H1 (cell line): Measurements from ENCODE around the gene KRTAP10-4. TPM values are rescaled to one million over a fixed set of nuclear protein-coding genes. Genes with fewer than 3 reads are reported as not detected.

Experiments
- CTCF ChIA-PET: fragments of 300-600 bp; sonication (Branson Sonifier 250); formaldehyde crosslinking; loops from one replicate; lab custom pipeline; 2021; ENCODE audit not compliant: partially characterized antibody; lab: Charles Lee
- POLR2A ChIA-PET: fragments of 300-600 bp; sonication (Branson Sonifier 250); formaldehyde crosslinking; loops from one replicate; lab custom pipeline; 2021; ENCODE audit warnings: inconsistent platforms; ENCODE audit not compliant: partially characterized antibody; lab: Charles Lee
- DNase-seq, 2 experiments: peaks; one replicate each; pipeline versions ENCODE4 v3.0.0 to v3.0.0-alpha.2; 2010 to 2022; ENCODE audit warnings: low spot score in 2 of 2, low read depth in 1 of 2, mixed read lengths in 1 of 2
- FAIRE-seq: peaks from 2 replicates; lab custom pipeline; 2011; peaks lifted over from hg19 to GRCh38; lab: Jason Lieb, UNC
- H2AFZ ChIP-seq: 2 replicates; pipeline ENCODE4 v1.8.1; 2012; ENCODE audit warnings: low read length, inconsistent platforms
- H2AK5ac ChIP-seq: 2 replicates; pipeline ENCODE4 v1.6.1; 2013; ENCODE audit warnings: low read depth, low read length
- H2BK120ac ChIP-seq: replicated peaks from 2 replicates; pipeline ENCODE3; 2013; ENCODE audit warnings: low read depth, low read length, inconsistent platforms
- H2BK12ac ChIP-seq: 2 replicates; pipeline ENCODE4 v1.6.1; 2013; ENCODE audit warnings: low read depth, low read length
- H2BK15ac ChIP-seq: 2 replicates; pipeline ENCODE4 v1.6.1; 2013; ENCODE audit warnings: low read length
- H2BK20ac ChIP-seq: 2 replicates; pipeline ENCODE4 v1.6.1; 2013; ENCODE audit warnings: low read length
- H2BK5ac ChIP-seq: 2 replicates; pipeline ENCODE4 v1.6.1; 2013; ENCODE audit warnings: low read depth, low read length
- H3K14ac ChIP-seq: 2 replicates; pipeline ENCODE4 v1.6.1; 2013; ENCODE audit warnings: inconsistent platforms; ENCODE audit not compliant: insufficient read length
- H3K18ac ChIP-seq: 2 replicates; pipeline ENCODE4 v1.6.1; 2013; ENCODE audit warnings: low read length; ENCODE audit errors: extremely low read depth
- H3K23ac ChIP-seq: 2 replicates; pipeline ENCODE4 v1.6.1; 2013; ENCODE audit warnings: inconsistent platforms; ENCODE audit not compliant: insufficient read length
- H3K23me2 ChIP-seq: 2 replicates; pipeline ENCODE4 v1.6.1; 2013; ENCODE audit warnings: low read depth, low read length
- H3K27ac ChIP-seq: 2 replicates; pipeline ENCODE4 v1.6.1; 2011; ENCODE audit warnings: low read depth, low read length, inconsistent platforms
- H3K27me3 ChIP-seq, 4 experiments: replicated peaks in 1 of 4; 1 replicate in 1 of 4; 2 replicates in 3 of 4; pipeline versions ENCODE4 v1.6.1 to v1.8.1; 2011 to 2013; ENCODE audit warnings: low read length in 3 of 4, mild to moderate bottlenecking in 3 of 4, inconsistent platforms in 2 of 4, mixed read lengths in 2 of 4, moderate library complexity in 1 of 4; ENCODE audit not compliant: control insufficient read depth in 3 of 4, insufficient read depth in 3 of 4; ENCODE audit errors: extremely low read depth in 1 of 4
- H3K36me3 ChIP-seq, 4 experiments: 2 replicates each; pipeline versions ENCODE4 v1.6.1 to v1.8.1; 2011 to 2013; ENCODE audit warnings: mild to moderate bottlenecking in 4 of 4, low read length in 3 of 4, moderate library complexity in 2 of 4, control low read depth in 1 of 4, inconsistent platforms in 1 of 4; ENCODE audit not compliant: insufficient read depth in 4 of 4, control insufficient read depth in 2 of 4
- H3K4ac ChIP-seq: replicated peaks from 2 replicates; pipeline ENCODE3; 2013; ENCODE audit warnings: low read length, low read depth, mixed read lengths, inconsistent platforms; ENCODE audit not compliant: insufficient read length
- H3K4me1 ChIP-seq, 4 experiments: replicated peaks in 1 of 4; 1 replicate in 1 of 4; 2 replicates in 3 of 4; pipeline versions ENCODE4 v1.6.1 to v1.8.1; 2011 to 2013; ENCODE audit warnings: low read length in 3 of 4, inconsistent platforms in 2 of 4, mixed read lengths in 1 of 4; ENCODE audit not compliant: insufficient read depth in 4 of 4, control insufficient read depth in 3 of 4
- H3K4me2 ChIP-seq, 2 experiments: 2 replicates each; pipeline versions ENCODE4 v1.6.1 to v1.8.1; 2011 to 2013; ENCODE audit warnings: low read depth in 2 of 2, low read length in 2 of 2, control low read depth in 1 of 2, inconsistent platforms in 1 of 2, mild to moderate bottlenecking in 1 of 2; ENCODE audit not compliant: insufficient read depth in 1 of 2
- H3K4me3 ChIP-seq, 4 experiments: fragments of 200-600, 300-600 bp in 1 of 4; sonication (generic), shearing (Covaris generic), sonication (Bioruptor Twin) in 1 of 4; 2 replicates each; pipeline versions ENCODE4 v1.5.1 to v1.8.1; 2011 to 2016; ENCODE audit warnings: low read length in 4 of 4, low read depth in 3 of 4, control low read depth in 2 of 4, inconsistent platforms in 2 of 4, mild to moderate bottlenecking in 2 of 4, mixed read lengths in 1 of 4, moderate library complexity in 1 of 4; ENCODE audit not compliant: insufficient read depth in 2 of 4; ENCODE audit errors: extremely low read depth in 1 of 4
- H3K56ac ChIP-seq: replicated peaks from 2 replicates; pipeline ENCODE3; 2013; ENCODE audit warnings: low read depth, mild to moderate bottlenecking, mixed read lengths, low read length, inconsistent platforms; ENCODE audit not compliant: insufficient read length
- H3K79me1 ChIP-seq: 2 replicates; pipeline ENCODE4 v1.6.1; 2013; ENCODE audit warnings: low read depth, low read length, control low read depth
- H3K79me2 ChIP-seq, 2 experiments: 2 replicates each; pipeline versions ENCODE4 v1.6.1 to v1.8.1; 2012 to 2013; ENCODE audit warnings: low read length in 2 of 2, mild to moderate bottlenecking in 2 of 2, inconsistent platforms in 1 of 2; ENCODE audit not compliant: insufficient read depth in 2 of 2, control insufficient read depth in 1 of 2
- H3K9ac ChIP-seq, 4 experiments: replicated peaks in 1 of 4; 1 replicate in 1 of 4; 2 replicates in 3 of 4; pipeline versions ENCODE4 v1.6.1 to v1.8.1; 2011 to 2013; ENCODE audit warnings: low read depth in 3 of 4, low read length in 3 of 4, control low read depth in 2 of 4, mild to moderate bottlenecking in 2 of 4, moderate library complexity in 2 of 4, inconsistent platforms in 1 of 4; ENCODE audit errors: extremely low read depth in 1 of 4
- H3K9me3 ChIP-seq, 2 experiments: 2 replicates each; pipeline versions ENCODE4 v1.6.1 to v1.8.1; 2012 to 2013; ENCODE audit warnings: mild to moderate bottlenecking in 2 of 2, moderate library complexity in 2 of 2, control low read depth in 1 of 2, inconsistent platforms in 1 of 2, low read depth in 1 of 2, low read length in 1 of 2, mixed read lengths in 1 of 2; ENCODE audit not compliant: insufficient read depth in 2 of 2
- H4K20me1 ChIP-seq, 2 experiments: replicated peaks in 1 of 2; 2 replicates each; pipeline versions ENCODE3 to v1.8.1; 2011 to 2013; ENCODE audit warnings: inconsistent platforms in 2 of 2, low read length in 2 of 2, mild to moderate bottlenecking in 1 of 2; ENCODE audit not compliant: insufficient read depth in 2 of 2, control insufficient read depth in 1 of 2
- H4K5ac ChIP-seq: 2 replicates; pipeline ENCODE4 v1.6.1; 2013; ENCODE audit warnings: low read length, low read depth, mixed read lengths, inconsistent platforms; ENCODE audit not compliant: insufficient read length
- H4K8ac ChIP-seq: 2 replicates; pipeline ENCODE4 v1.8.0; 2013; ENCODE audit warnings: mild to moderate bottlenecking, moderate library complexity, low read length, inconsistent platforms; ENCODE audit not compliant: insufficient read depth; ENCODE audit errors: extremely low read depth
- H4K91ac ChIP-seq: replicated peaks from 2 replicates; pipeline ENCODE3; 2013; ENCODE audit warnings: low read length, mixed read lengths, inconsistent platforms; ENCODE audit not compliant: insufficient read length
- ASH2L ChIP-seq: fragments of 200-600, 300-600 bp; sonication (generic); IDR thresholded peaks from one replicate; pipeline ENCODE4 v1.7.1; 2017; ENCODE audit warnings: low read length
- CBX5 ChIP-seq: fragments of 300-800, 300-1000 bp; sonication (generic); IDR thresholded peaks from 2 replicates; pipeline ENCODE4 v1.7.1; 2016; ENCODE audit warnings: antibody characterized with exemption, low read length, low read depth
- CBX8 ChIP-seq: fragments of 300-800, 300-1000 bp; sonication (generic); IDR thresholded peaks from 2 replicates; pipeline ENCODE4 v1.7.1; 2016; ENCODE audit warnings: low read depth, low read length, borderline replicate concordance
- CHD2 ChIP-seq: IDR thresholded peaks from 2 replicates; pipeline ENCODE4 v1.6.1; 2012; ENCODE audit warnings: low read length, improper control_type of control experiment
- CREB1 ChIP-seq: IDR thresholded peaks from 2 replicates; pipeline ENCODE4 v1.6.1; 2012; ENCODE audit warnings: inconsistent platforms
- EP300 ChIP-seq, 2 experiments: IDR thresholded peaks; 1 replicate in 1 of 2; 2 replicates in 1 of 2; pipeline ENCODE4 v1.6.1; 2011 to 2012; ENCODE audit warnings: low read depth in 2 of 2, low read length in 2 of 2, mild to moderate bottlenecking in 2 of 2, borderline replicate concordance in 1 of 2, inconsistent platforms in 1 of 2, moderate library complexity in 1 of 2
- EZH2 ChIP-seq: fragments of 200-600 bp; sonication (generic); IDR thresholded peaks from 2 replicates; pipeline ENCODE4 v1.7.1; 2012; ENCODE audit warnings: low read depth, mild to moderate bottlenecking, moderate library complexity, low read length, inconsistent platforms; ENCODE audit not compliant: severe bottlenecking
- FOSL1 ChIP-seq: IDR thresholded peaks from 2 replicates; pipeline ENCODE4 v1.6.1; 2011; ENCODE audit warnings: mild to moderate bottlenecking, low read depth, low read length, moderate library complexity; ENCODE audit not compliant: insufficient read depth
- HDAC6 ChIP-seq: IDR thresholded peaks from one replicate; pipeline ENCODE4 v1.7.1; 2012; ENCODE audit warnings: low read depth, mild to moderate bottlenecking, inconsistent platforms, low read length, moderate library complexity
- JUN ChIP-seq: IDR thresholded peaks from 2 replicates; pipeline ENCODE4 v1.6.1; 2011; ENCODE audit warnings: low read depth, mild to moderate bottlenecking, improper control_type of control experiment, low read length
- KDM4A ChIP-seq: IDR thresholded peaks from one replicate; pipeline ENCODE4 v1.7.1; 2012; ENCODE audit warnings: low read depth, mild to moderate bottlenecking, moderate library complexity, low read length, inconsistent platforms; ENCODE audit not compliant: severe bottlenecking
- POLR2A ChIP-seq, 2 experiments: IDR thresholded peaks; 1 replicate in 1 of 2; 2 replicates in 1 of 2; pipeline ENCODE4 v1.6.1; 2011; ENCODE audit warnings: low read depth in 2 of 2, low read length in 2 of 2, mild to moderate bottlenecking in 2 of 2; ENCODE audit errors: control extremely low read depth in 1 of 2
- POU5F1 ChIP-seq: IDR thresholded peaks from 2 replicates; pipeline ENCODE4 v1.6.1; 2011; ENCODE audit warnings: low read depth, mild to moderate bottlenecking, low read length, moderate library complexity
- RBBP5 ChIP-seq: IDR thresholded peaks from 2 replicates; pipeline ENCODE4 v1.7.1; 2012; ENCODE audit warnings: low read depth, mild to moderate bottlenecking, inconsistent platforms, low read length, moderate library complexity, borderline replicate concordance
- TAF1 ChIP-seq: IDR thresholded peaks from 2 replicates; pipeline ENCODE4 v1.6.1; 2011; ENCODE audit warnings: mild to moderate bottlenecking, low read depth, low read length
- WGBS, 2 experiments: shearing (Covaris generic) in 1 of 2; methylation state at CpG; one replicate each; pipeline versions ENCODE4 v1.1.6 to v1.1.7; 2013 to 2015; ENCODE audit warnings: low lambda C conversion rate in 2 of 2, mixed read lengths in 2 of 2, inconsistent platforms in 1 of 2, low coverage in 1 of 2, missing lambda C conversion rate in 1 of 2; ENCODE audit not compliant: insufficient replicate concordance in 2 of 2, insufficient coverage in 1 of 2, insufficient read length in 1 of 2; ENCODE audit errors: extremely low coverage in 1 of 2, missing lambda C conversion rate in 1 of 2; 5-methylcytosine and 5-hydroxymethylcytosine counted together
- polyA plus RNA-seq, 7 experiments: library from polyadenylated mRNA; depleted of rRNA in 3 of 7; stranded (reverse) in 5 of 7; unstranded in 2 of 7; fragments of >200 nt in 5 of 7; fragments of 200-250 nt in 2 of 7; gene quantifications; 1 replicate in 5 of 7; 2 replicates in 1 of 7; 4 replicates in 1 of 7; pipeline versions ENCODE4 v1.2.1 to v1.2.3, GENCODE V29; 2011 to 2013; ENCODE audit warnings: missing spikeins in 2 of 7, mixed read lengths in 2 of 7
- total RNA-seq: library from RNA; stranded (reverse); fragmentation: NEBNext Ultra II Directional; extraction: Animal tissue kit (Norgen Biotek cat#: 25700); gene quantifications from 2 replicates; pipeline ENCODE4 v1.2.1, GENCODE V29; 2021

Gene KRTAP10-4
- total and polyA plus RNA-seq, 2 of the 8 experiments (the other 6 are each of a cell fraction or from before 2014, with no cell fraction given), result not detected

DNA sequence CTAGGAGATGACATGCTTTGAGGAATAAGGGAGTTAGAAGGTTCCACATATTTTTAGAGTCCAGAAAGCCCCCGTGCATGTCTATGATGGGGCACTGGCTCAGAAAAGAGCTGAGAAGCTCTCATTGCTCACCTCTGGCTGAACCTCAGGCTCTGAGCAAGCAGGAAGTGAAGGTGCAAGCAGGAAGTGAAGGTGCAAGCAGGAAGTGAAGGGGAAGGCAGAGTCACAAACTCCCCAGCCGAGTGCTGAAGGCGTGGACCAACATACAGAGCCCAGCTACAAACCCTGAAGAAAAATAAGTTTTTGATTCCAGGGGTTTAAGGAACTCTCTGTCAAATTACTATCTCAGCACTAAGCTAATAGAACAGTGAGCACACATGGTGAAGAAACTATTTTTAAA, 45.4 kb downstream of the KRTAP10-4 start:
- H2AFZ ChIP-seq, result no peak overlapping the region
- no peaks in the 10 kb centered on the region; the same call in 1 of the 2 replicates for H3K79me1 ChIP-seq
- no peak overlapping the region for H3K56ac ChIP-seq
- POLR2A ChIA-PET, result no interaction called here
- no peak overlapping the region for H4K8ac ChIP-seq
- FAIRE-seq (no peak), DNase-seq (no peak)
- no peaks in the 10 kb centered on the region for H3K27me3 ChIP-seq
- peaks cover 0 to 1% of the 10 kb centered on the region in 2 experiments for H4K20me1 ChIP-seq
- H2AK5ac ChIP-seq, result no peak overlapping the region
- H3K14ac ChIP-seq, result no peak overlapping the region
- peaks cover 10 to 11% of the 10 kb centered on the region in 2 experiments for H3K9me3 ChIP-seq
- H3K4me3 ChIP-seq, result no peak overlapping the region
- H3K4me1 ChIP-seq, result peaks cover 0 to 5% (median 2%) of the 10 kb centered on the region in 4 experiments; a peak in 4 of 7 replicates
- H4K91ac ChIP-seq, result no peak overlapping the region
- no peak overlapping the region for H2BK12ac ChIP-seq
- H3K79me2 ChIP-seq, result no peaks in the 10 kb centered on the region
- no peak overlapping the region for H3K18ac ChIP-seq
- CTCF ChIA-PET, result interaction anchor here (0.6 to 4.0 kb wide), 25 partner anchors 8 to 182 kb away, joined by 3 to 16 read pairs (median 4); partner anchors contain the start of genes KRTAP10-11, KRTAP10-7, KRTAP10-9 and KRTAP12-2
- no peak overlapping the region for H2BK20ac ChIP-seq
- no peak overlapping the region; a peak in 1 of 7 replicates for H3K9ac ChIP-seq
- H3K23me2 ChIP-seq, result no peaks in the 10 kb centered on the region
- H3K27ac ChIP-seq, result no peak overlapping the region
- H2BK15ac ChIP-seq, result no peak overlapping the region
- peak overlapping the region; percentile 50 for H3K4ac ChIP-seq
- no peak overlapping the region for H3K4me2 ChIP-seq
- no peak overlapping the region for H2BK120ac ChIP-seq
- H2BK5ac ChIP-seq, result no peak overlapping the region
- WGBS, 2 experiments, result 93% methylated on average over 3 of the region's 3 CpGs; no CpG with 5 or more reads in 1 of the 2 experiments
- no peak overlapping the region for H4K5ac ChIP-seq
- H3K23ac ChIP-seq, result no peak overlapping the region
- H3K36me3 ChIP-seq, result no peaks in the 10 kb centered on the region
- TF ChIP-seq HDAC6 (no peak), JUN (no peak), ASH2L (no peak), EZH2 (no peak), RBBP5 (no peak), CBX8 (no peak), POLR2A (IDR thresholded peaks at IDR 0.05; ENCODE audit: control extremely low read depth in 1 of 2, low read depth in 2 of 2, low read length in 2 of 2) (no peak), EP300 (IDR thresholded peaks at IDR 0.05; ENCODE audit: borderline replicate concordance in 1 of 2, low read depth in 2 of 2, low read length in 2 of 2) (no peak), CBX5 (no peak), CHD2 (no peak), TAF1 (no peak), CREB1 (no peak), POU5F1 (no peak), FOSL1 (no peak), KDM4A (no peak)
